ENCODE measurements around the gene POLR2E. TPM values are rescaled to one million over a fixed set of nuclear protein-coding genes. Genes with fewer than 3 reads are reported as not detected.

Gene POLR2E
- 100 to 1,000 TPM; 152 to 169 TPM for total RNA-seq

DNA sequence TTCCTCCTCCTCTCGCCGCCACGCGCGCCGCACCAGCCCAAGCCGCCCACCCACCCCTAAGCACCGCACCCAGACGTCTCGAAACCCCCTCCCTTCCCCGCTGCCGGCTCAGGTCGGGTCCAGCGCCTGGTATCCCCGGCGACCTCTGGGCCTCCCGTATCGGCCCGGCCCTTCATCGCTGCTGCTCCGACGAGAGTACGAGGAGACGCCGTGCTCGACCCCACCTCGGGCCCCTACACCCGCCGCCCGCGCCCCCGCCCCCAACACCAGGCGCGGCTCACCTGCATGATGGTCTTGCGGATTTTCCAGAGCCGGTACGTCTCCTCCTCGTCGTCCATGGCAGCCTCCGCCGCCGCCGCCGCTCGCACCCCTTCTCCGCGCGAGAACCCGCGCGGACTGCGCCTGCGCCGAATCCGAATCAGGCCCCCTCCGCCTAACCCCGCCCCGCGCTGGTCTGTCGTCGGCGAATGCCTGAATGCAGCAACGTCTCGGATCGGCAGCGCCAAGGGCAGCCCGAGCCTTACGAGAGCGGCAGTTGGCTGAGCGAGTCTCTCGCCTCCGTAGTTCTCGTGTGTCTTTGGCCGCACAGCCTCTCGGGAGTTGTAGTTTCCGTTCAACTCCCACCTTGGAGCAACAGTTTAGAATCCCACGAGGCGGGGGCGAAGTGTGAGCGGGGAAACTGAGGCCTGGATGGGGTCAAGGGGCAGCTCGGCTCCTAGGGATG is at the start of gene POLR2E:
TSS of gene POLR2E (minus strand) at position 398 of the 724 bp plus-strand sequence. CDS start at position 338, 60 bp downstream.
- Histone ChIP-seq H3K27me3 (replicated peaks; ENCODE audit: insufficient read depth) (no peaks in the 10 kb centered on the region), H3K9me3 (no peaks in the 10 kb centered on the region), H3K4me3 (peak within 1 kb of the TSS; percentile 79 to 85), H3K27ac (peak within 1 kb of the TSS; percentile 63 to 69), H3K4me1 (replicated peaks) (peaks cover 7% of the 10 kb centered on the region), H3K36me3 (peaks cover 0 to 10% of the 10 kb centered on the region in 2 donors)
- WGBS, result under 1% methylated on average over 81 of the region's 81 CpGs
- DNase-seq (ENCODE audit: low spot score), result peak; percentile 98
- intact Hi-C loops (cut with DNase I), result no loop called here
- TF ChIP-seq, protein P1, sequence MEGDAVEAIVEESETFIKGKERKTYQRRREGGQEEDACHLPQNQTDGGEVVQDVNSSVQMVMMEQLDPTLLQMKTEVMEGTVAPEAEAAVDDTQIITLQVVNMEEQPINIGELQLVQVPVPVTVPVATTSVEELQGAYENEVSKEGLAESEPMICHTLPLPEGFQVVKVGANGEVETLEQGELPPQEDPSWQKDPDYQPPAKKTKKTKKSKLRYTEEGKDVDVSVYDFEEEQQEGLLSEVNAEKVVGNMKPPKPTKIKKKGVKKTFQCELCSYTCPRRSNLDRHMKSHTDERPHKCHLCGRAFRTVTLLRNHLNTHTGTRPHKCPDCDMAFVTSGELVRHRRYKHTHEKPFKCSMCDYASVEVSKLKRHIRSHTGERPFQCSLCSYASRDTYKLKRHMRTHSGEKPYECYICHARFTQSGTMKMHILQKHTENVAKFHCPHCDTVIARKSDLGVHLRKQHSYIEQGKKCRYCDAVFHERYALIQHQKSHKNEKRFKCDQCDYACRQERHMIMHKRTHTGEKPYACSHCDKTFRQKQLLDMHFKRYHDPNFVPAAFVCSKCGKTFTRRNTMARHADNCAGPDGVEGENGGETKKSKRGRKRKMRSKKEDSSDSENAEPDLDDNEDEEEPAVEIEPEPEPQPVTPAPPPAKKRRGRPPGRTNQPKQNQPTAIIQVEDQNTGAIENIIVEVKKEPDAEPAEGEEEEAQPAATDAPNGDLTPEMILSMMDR (IDR thresholded peaks at IDR 0.05), result no peak
- TF ChIP-seq POLR2AphosphoS5 (IDR thresholded peaks at IDR 0.05), result peak; percentile 100
- TF ChIP-seq POLR2A (IDR thresholded peaks at IDR 0.05), result peak; percentile 89

DNA sequence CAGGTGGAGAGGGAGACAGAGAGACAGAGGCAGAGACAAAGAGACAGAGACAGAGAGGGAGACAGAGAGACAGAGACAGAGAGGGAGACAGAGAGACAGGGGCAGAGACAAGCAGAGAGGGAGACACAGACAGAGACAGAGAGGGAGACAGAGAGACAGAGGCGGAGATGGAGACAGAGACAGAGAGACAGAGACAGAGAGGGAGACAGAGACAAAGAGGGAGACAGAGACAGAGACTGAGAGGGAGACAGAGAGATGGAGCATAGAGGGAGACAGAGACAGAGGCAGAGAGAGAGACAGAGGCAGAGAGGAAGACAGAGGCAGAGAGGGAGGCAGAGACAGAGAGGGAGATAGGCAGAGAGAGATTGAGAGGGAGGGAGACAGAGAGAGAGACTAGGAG is 49.6 kb upstream of the POLR2E start:
- H3K4me1 ChIP-seq (replicated peaks), result no peaks in the 10 kb centered on the region
- H3K9me3 ChIP-seq, result no peaks in the 10 kb centered on the region
- TF ChIP-seq, protein P1 (IDR thresholded peaks at IDR 0.05), result no peak
- no peak for TF ChIP-seq POLR2A (IDR thresholded peaks at IDR 0.05)
- TF ChIP-seq POLR2AphosphoS5 (IDR thresholded peaks at IDR 0.05), result no peak
- H3K4me3 ChIP-seq, result no peak overlapping the region
- H3K36me3 ChIP-seq, result no peaks in the 10 kb centered on the region
- 100% methylated on average over 1 of the region's 1 CpG for WGBS
- no peak for DNase-seq (ENCODE audit: low spot score)
- no peaks in the 10 kb centered on the region for H3K27me3 ChIP-seq (replicated peaks; ENCODE audit: insufficient read depth)
- H3K27ac ChIP-seq, result no peak overlapping the region
- intact Hi-C loops (cut with DNase I), result no loop called here

DNA sequence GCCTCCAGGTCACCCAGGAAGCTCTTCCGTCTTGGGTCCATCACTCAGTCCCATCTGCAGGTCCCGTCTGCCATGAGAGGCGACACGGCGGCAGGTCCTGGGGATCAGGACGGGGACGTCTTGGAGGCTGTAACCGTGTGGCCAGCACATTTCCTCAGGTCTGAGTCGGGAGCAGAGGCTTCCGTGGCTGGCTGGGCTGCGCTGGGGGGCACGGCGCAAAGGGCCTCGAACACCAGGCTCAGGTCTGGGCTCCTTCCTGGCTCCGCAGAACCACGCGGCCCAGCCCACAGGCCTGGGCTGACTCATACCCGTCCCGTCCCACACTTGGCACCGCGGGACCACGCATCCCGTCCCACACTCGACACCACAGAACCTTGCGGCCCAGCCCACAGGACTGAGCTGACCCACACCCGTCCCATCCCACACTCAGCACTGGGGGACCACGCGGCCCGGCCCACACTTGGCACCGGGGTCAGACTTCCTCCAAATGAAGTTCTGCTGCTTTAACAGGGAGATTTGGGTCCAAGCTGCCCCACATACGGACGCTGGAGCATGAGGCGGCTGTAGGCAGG is 48.7 kb upstream of the POLR2E start:
- Histone ChIP-seq H3K36me3 (no peaks in the 10 kb centered on the region), H3K9me3 (no peaks in the 10 kb centered on the region), H3K4me1 (replicated peaks) (no peaks in the 10 kb centered on the region), H3K27me3 (replicated peaks; ENCODE audit: insufficient read depth) (no peaks in the 10 kb centered on the region), H3K4me3 (no peak overlapping the region), H3K27ac (no peak overlapping the region)
- TF ChIP-seq POLR2A (IDR thresholded peaks at IDR 0.05) (no peak), POLR2AphosphoS5 (IDR thresholded peaks at IDR 0.05) (no peak)
- TF ChIP-seq, protein P1 (IDR thresholded peaks at IDR 0.05), result no peak
- intact Hi-C loops (cut with DNase I), result no loop called here
- 89% methylated on average over 31 of the region's 33 CpGs for WGBS
- DNase-seq (ENCODE audit: low spot score), result no peak

DNA sequence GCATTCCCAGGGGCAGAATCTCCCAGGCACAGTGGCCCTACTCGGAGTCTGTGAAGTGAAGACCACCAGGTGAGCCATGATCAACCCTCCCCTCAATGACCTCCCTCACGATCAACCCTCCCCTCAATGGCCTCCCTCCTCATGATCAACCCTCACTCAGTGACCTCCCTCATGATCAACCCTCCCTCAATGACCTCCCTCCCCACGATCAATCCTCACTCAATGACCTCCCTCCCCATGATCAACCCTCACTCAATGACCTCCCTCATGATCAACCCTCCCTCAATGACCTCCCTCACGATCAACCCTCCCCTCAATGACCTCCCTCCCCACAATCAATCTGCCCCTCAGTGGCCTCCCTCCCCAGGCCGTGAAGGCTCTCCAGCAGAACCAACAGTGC is 46.8 kb upstream of the POLR2E start:
- no peaks in the 10 kb centered on the region for H3K9me3 ChIP-seq
- no peaks in the 10 kb centered on the region for H3K4me1 ChIP-seq (replicated peaks)
- H3K27me3 ChIP-seq (replicated peaks; ENCODE audit: insufficient read depth), result no peaks in the 10 kb centered on the region
- TF ChIP-seq POLR2AphosphoS5 (IDR thresholded peaks at IDR 0.05) (no peak), POLR2A (IDR thresholded peaks at IDR 0.05) (no peak)
- intact Hi-C loops (cut with DNase I), result no loop called here
- DNase-seq (ENCODE audit: low spot score), result no peak
- no peak overlapping the region for H3K27ac ChIP-seq
- 86% methylated on average over 5 of the region's 5 CpGs for WGBS
- H3K36me3 ChIP-seq, result no peaks in the 10 kb centered on the region
- H3K4me3 ChIP-seq, result no peak overlapping the region

DNA sequence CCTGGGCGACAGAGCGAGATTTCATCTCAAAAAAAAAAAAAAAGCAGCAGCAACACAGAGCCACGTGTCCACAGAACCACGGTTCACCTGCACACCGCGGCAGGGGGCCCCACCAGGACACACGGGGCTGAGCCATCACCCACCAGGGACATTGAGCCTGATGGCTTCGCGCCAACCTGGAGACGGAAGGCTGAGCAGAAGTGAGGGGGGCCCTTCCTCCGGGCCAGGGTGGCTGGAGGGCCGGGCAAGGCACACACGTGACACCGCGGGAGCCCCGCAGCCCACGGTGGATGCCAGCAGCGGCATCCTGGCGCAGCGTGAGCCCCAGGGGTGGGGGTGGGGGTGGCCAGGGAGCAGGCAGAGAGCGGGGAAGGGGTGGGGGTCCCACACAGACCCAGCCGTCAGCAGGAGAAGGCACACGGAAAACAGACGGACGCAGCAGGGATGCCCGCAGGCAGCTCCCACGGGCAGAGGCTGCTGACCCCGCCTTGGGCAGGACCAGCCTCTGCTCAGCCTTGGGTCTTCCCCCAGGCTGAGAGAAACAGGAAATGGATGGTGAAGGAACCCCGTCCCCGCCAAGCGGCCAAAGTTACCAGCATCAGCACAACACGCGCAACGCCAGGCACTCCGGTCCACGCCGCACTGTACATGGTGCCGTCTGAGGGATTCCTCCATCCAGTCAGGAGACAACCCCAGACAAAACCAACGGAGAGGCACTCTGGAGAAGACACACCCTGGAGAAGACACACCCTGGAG is 45.3 kb upstream of the POLR2E start:
- no peak for TF ChIP-seq POLR2A (IDR thresholded peaks at IDR 0.05)
- TF ChIP-seq, protein P1 (IDR thresholded peaks at IDR 0.05), result no peak
- no peak for TF ChIP-seq POLR2AphosphoS5 (IDR thresholded peaks at IDR 0.05)
- intact Hi-C loops (cut with DNase I), result no loop called here
- no peak for DNase-seq (ENCODE audit: low spot score)
- H3K36me3 ChIP-seq, result no peaks in the 10 kb centered on the region
- no peaks in the 10 kb centered on the region for H3K27me3 ChIP-seq (replicated peaks; ENCODE audit: insufficient read depth)
- H3K4me1 ChIP-seq (replicated peaks), result no peaks in the 10 kb centered on the region
- no peak overlapping the region for H3K4me3 ChIP-seq
- no peaks in the 10 kb centered on the region for H3K9me3 ChIP-seq
- 92% methylated on average over 39 of the region's 39 CpGs for WGBS
- no peak overlapping the region for H3K27ac ChIP-seq

Measured in prostate gland (tissue), 2 donors.